ENCODE measurements around the gene AVPR1B.
"Not testable (repeated sequence)": the region's sequence is repeated elsewhere in the genome, so short reads cannot be mapped to it uniquely, and the experiment has no call there.

The AVPR1B gene

GRCh38 chr1:206065547-206066145, 51.5 kb downstream of the AVPR1B start:
- H3K4me1 ChIP-seq (ENCODE audit: control extremely low read depth in 1 of 4, control insufficient read depth in 4 of 4, insufficient read depth in 4 of 4, low read length in 3 of 4) = peaks cover 4 to 41% (median 29%) of the 10 kb centered on the region in 4 experiments
- CTCF ChIA-PET = interaction anchor here (1.4 kb wide), 1 partner anchor 10 kb away, joined by 3 read pairs; no protein-coding TSS in a partner anchor
- H3K36me3 ChIP-seq (ENCODE audit: control insufficient read depth in 4 of 4, insufficient read depth in 4 of 4, low read length in 3 of 4) = peaks cover 0 to 15% (median 9%) of the 10 kb centered on the region in 4 experiments
- 77% methylated on average over 4 of the region's 4 CpGs for WGBS (ENCODE audit: insufficient coverage)
- DNase-seq = peak in 2 of 3 donors; percentile 41 to 60
- POLR2A ChIA-PET = no interaction called here
- H3K27ac ChIP-seq (ENCODE audit: insufficient read depth in 1 of 2, low read depth in 1 of 2, low read length in 2 of 2, poor library complexity in 1 of 2, severe bottlenecking in 2 of 2) = no peak overlapping the region
- peaks cover 0 to 3% (median 0%) of the 10 kb centered on the region in 5 experiments for H3K9me3 ChIP-seq (ENCODE audit: control extremely low read depth in 1 of 5, control insufficient read depth in 4 of 5, insufficient read depth in 2 of 5, low read depth in 1 of 5, low read length in 4 of 5)
- H3K4me3 ChIP-seq (ENCODE audit: control insufficient read depth in 1 of 7, extremely low read depth in 1 of 7, insufficient read depth in 4 of 7, low read depth in 2 of 7, low read length in 6 of 7) = no peak overlapping the region
- no peaks in the 10 kb centered on the region for H3K27me3 ChIP-seq (replicated peaks in 2 of 5; ENCODE audit: control insufficient read depth in 4 of 5, insufficient read depth in 5 of 5, low read length in 4 of 5)

GRCh38 chr1:206064501-206064900, 52.7 kb downstream of the AVPR1B start:
- Histone ChIP-seq H3K36me3 (ENCODE audit: control insufficient read depth in 4 of 4, insufficient read depth in 4 of 4, low read length in 3 of 4) (peaks cover 0 to 20% (median 12%) of the 10 kb centered on the region in 4 experiments), H3K4me1 (ENCODE audit: control extremely low read depth in 1 of 4, control insufficient read depth in 4 of 4, insufficient read depth in 4 of 4, low read length in 3 of 4) (peaks cover 4 to 49% (median 31%) of the 10 kb centered on the region in 4 experiments)
- DNase-seq; H3K27me3 ChIP-seq (replicated peaks in 2 of 5; ENCODE audit: control insufficient read depth in 4 of 5, insufficient read depth in 5 of 5, low read length in 4 of 5); H3K27ac ChIP-seq (ENCODE audit: insufficient read depth in 1 of 2, low read depth in 1 of 2, low read length in 2 of 2, poor library complexity in 1 of 2, severe bottlenecking in 2 of 2); POLR2A ChIA-PET; H3K9me3 ChIP-seq (ENCODE audit: control extremely low read depth in 1 of 5, control insufficient read depth in 4 of 5, insufficient read depth in 2 of 5, low read depth in 1 of 5, low read length in 4 of 5); H3K4me3 ChIP-seq (ENCODE audit: control insufficient read depth in 1 of 7, extremely low read depth in 1 of 7, insufficient read depth in 4 of 7, low read depth in 2 of 7, low read length in 6 of 7); CTCF ChIA-PET: not testable (repeated sequence)
- WGBS (ENCODE audit: insufficient coverage) = 90% methylated on average over 12 of the region's 25 CpGs

- H3K4me3 ChIP-seq (ENCODE audit: control insufficient read depth in 1 of 7, extremely low read depth in 1 of 7, insufficient read depth in 4 of 7, low read depth in 2 of 7, low read length in 6 of 7); H3K9me3 ChIP-seq (ENCODE audit: control extremely low read depth in 1 of 5, control insufficient read depth in 4 of 5, insufficient read depth in 2 of 5, low read depth in 1 of 5, low read length in 4 of 5); H3K27ac ChIP-seq (ENCODE audit: insufficient read depth in 1 of 2, low read depth in 1 of 2, low read length in 2 of 2, poor library complexity in 1 of 2, severe bottlenecking in 2 of 2); H3K27me3 ChIP-seq (replicated peaks in 2 of 5; ENCODE audit: control insufficient read depth in 4 of 5, insufficient read depth in 5 of 5, low read length in 4 of 5); POLR2A ChIA-PET; CTCF ChIA-PET; DNase-seq: not testable (repeated sequence)
- WGBS (ENCODE audit: insufficient coverage) = 94% methylated on average over 12 of the region's 35 CpGs
- Histone ChIP-seq H3K4me1 (ENCODE audit: control extremely low read depth in 1 of 4, control insufficient read depth in 4 of 4, insufficient read depth in 4 of 4, low read length in 3 of 4) (peaks cover 4 to 52% (median 35%) of the 10 kb centered on the region in 4 experiments), H3K36me3 (ENCODE audit: control insufficient read depth in 4 of 4, insufficient read depth in 4 of 4, low read length in 3 of 4) (peaks cover 0 to 20% (median 12%) of the 10 kb centered on the region in 4 experiments)
Measured at GRCh38 chr1:206064001-206064400, 53.2 kb downstream of the AVPR1B start.

GRCh38 chr1:206062464-206062863, 54.7 kb downstream of the AVPR1B start:
- Histone ChIP-seq H3K9me3 (ENCODE audit: control extremely low read depth in 1 of 5, control insufficient read depth in 4 of 5, insufficient read depth in 2 of 5, low read depth in 1 of 5, low read length in 4 of 5) (peaks cover 0 to 7% (median 0%) of the 10 kb centered on the region in 5 experiments), H3K4me1 (ENCODE audit: control extremely low read depth in 1 of 4, control insufficient read depth in 4 of 4, insufficient read depth in 4 of 4, low read length in 3 of 4) (peaks cover 0 to 38% (median 28%) of the 10 kb centered on the region in 4 experiments), H3K27me3 (replicated peaks in 2 of 5; ENCODE audit: control insufficient read depth in 4 of 5, insufficient read depth in 5 of 5, low read length in 4 of 5) (no peaks in the 10 kb centered on the region), H3K4me3 (ENCODE audit: control insufficient read depth in 1 of 7, extremely low read depth in 1 of 7, insufficient read depth in 4 of 7, low read depth in 2 of 7, low read length in 6 of 7) (no peak overlapping the region), H3K27ac (ENCODE audit: insufficient read depth in 1 of 2, low read depth in 1 of 2, low read length in 2 of 2, poor library complexity in 1 of 2, severe bottlenecking in 2 of 2) (no peak overlapping the region), H3K36me3 (ENCODE audit: control insufficient read depth in 4 of 4, insufficient read depth in 4 of 4, low read length in 3 of 4) (peaks cover 0 to 28% (median 14%) of the 10 kb centered on the region in 4 experiments)
- 100% methylated on average over 5 of the region's 6 CpGs for WGBS (ENCODE audit: insufficient coverage)
- ChIA-PET POLR2A (no interaction called here), CTCF (interaction anchor here (1.2 kb wide), 1 partner anchor 44 kb away, joined by 4 read pairs; no protein-coding TSS in a partner anchor)
- no peak for DNase-seq

- DNase-seq = no peak
- peaks cover 0 to 24% (median 16%) of the 10 kb centered on the region in 4 experiments for H3K4me1 ChIP-seq (ENCODE audit: control extremely low read depth in 1 of 4, control insufficient read depth in 4 of 4, insufficient read depth in 4 of 4, low read length in 3 of 4)
- POLR2A ChIA-PET = no interaction called here
Measured at GRCh38 chr1:206060844-206061243, 56.3 kb downstream of the AVPR1B start.

More at GRCh38 chr1:206060844-206061243, 56.3 kb downstream of the AVPR1B start:
- Histone ChIP-seq H3K27me3 (replicated peaks in 2 of 5; ENCODE audit: control insufficient read depth in 4 of 5, insufficient read depth in 5 of 5, low read length in 4 of 5) (no peaks in the 10 kb centered on the region), H3K36me3 (ENCODE audit: control insufficient read depth in 4 of 4, insufficient read depth in 4 of 4, low read length in 3 of 4) (peaks cover 2 to 38% (median 16%) of the 10 kb centered on the region in 4 experiments), H3K27ac (ENCODE audit: insufficient read depth in 1 of 2, low read depth in 1 of 2, low read length in 2 of 2, poor library complexity in 1 of 2, severe bottlenecking in 2 of 2) (no peak overlapping the region), H3K4me3 (ENCODE audit: control insufficient read depth in 1 of 7, extremely low read depth in 1 of 7, insufficient read depth in 4 of 7, low read depth in 2 of 7, low read length in 6 of 7) (no peak overlapping the region), H3K9me3 (ENCODE audit: control extremely low read depth in 1 of 5, control insufficient read depth in 4 of 5, insufficient read depth in 2 of 5, low read depth in 1 of 5, low read length in 4 of 5) (peaks cover 0 to 11% (median 0%) of the 10 kb centered on the region in 5 experiments)
- CTCF ChIA-PET = interaction anchor here (1.1 to 2.1 kb wide), 4 partner anchors 16 to 76 kb away, joined by 3 to 7 read pairs (median 4); no protein-coding TSS in a partner anchor
- no CpG with 5 or more reads among the region's 3 CpGs for WGBS (ENCODE audit: insufficient coverage)
